Kasumi-1 (cell line): ENCODE results near the gene PLXDC2.
"Not testable (repeated sequence)": the region's sequence is repeated elsewhere in the genome, so short reads cannot be mapped to it uniquely, and the experiment has no call there.

Experiments used
- DNase-seq, 2 experiments: peaks; one replicate each; lab custom pipeline; 2025; lab: John Stamatoyannopoulos, UW

PLXDC2 gene

DNA sequence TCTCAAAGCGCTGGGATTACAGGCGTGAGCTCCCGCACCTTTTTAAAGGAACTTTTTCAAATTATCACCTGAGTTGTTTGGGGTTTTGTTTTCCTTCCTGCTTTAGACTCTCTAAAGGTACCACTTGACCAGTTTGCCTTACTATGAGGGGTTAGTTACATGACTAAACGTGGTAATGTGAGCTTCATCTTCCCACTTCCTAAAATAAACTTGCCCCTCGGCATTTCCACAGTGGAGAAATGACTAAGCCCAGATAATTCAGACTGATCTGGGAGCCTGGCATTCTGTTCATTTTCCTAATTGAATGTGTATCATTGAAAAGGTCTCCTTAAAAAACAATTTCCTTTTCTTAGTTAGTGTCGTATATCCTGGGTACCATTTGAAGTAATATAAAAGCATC is 163.4 kb downstream of the PLXDC2 start:
- no peak for DNase-seq

DNA sequence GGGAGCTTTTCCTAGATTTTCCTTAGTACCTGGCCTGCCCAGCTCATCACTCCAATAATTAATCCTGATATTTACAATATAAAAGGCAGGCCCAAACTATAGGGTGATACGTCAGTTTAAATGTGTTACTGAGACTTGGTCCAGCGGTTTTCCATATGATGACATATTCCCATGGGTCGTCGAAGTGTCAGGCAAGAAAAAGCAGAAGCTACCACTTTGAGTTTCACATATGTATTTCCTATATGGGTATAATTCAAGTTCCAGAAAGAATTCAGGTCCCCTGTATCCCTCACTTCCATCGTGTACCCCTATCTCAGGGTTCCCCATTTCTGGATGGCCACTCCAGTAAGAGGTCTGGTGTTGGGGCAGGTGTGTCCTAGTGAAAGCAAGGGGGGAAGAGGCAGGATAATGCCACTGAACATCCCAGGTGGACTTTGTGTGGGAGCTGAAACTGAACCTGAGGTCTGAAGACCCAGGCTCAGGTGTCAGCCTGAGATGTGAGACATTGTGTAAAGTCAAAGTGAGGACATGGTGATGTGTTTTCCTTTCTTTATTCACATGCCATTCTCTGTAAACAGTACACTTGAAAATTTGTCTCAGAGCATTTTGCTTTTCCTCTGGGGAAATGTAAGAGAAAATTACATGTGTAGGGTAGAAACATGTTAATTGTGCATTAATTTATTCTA is 167.8 kb downstream of the PLXDC2 start:
- DNase-seq, result no peak

- DNase-seq, result no peak
These were observed 169.5 kb downstream of the PLXDC2 start for GRCh38 chr10:19985745-19986144.

DNA sequence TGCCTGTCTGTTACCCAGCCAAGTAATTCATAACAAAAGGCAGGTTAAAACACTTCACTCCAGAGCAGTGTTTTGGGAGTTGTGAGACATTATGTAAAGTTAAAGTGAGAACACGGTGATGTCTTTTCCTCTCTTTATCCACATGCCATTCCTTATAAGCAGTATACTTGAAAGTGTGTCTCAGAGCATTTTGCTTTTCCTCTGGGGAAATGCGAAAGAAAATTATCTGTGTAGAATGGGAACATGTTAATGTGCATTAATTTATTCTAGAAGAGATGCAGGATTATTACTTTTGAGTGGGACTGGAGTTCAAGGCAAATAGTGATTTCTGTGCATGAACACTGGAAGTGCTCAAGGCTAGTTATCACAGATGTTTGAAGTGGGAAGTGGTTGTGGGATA is 170.4 kb downstream of the PLXDC2 start:
- no peak for DNase-seq

GRCh38 chr10:19987931-19988330 is 171.7 kb downstream of the PLXDC2 start:
- DNase-seq, result no peak

- DNase-seq, result no peak
These were observed 177.6 kb downstream of the PLXDC2 start for GRCh38 chr10:19993714-19994315.

GRCh38 chr10:19998482-19998881 is 182.2 kb downstream of the PLXDC2 start:
- DNase-seq, result no peak

DNA sequence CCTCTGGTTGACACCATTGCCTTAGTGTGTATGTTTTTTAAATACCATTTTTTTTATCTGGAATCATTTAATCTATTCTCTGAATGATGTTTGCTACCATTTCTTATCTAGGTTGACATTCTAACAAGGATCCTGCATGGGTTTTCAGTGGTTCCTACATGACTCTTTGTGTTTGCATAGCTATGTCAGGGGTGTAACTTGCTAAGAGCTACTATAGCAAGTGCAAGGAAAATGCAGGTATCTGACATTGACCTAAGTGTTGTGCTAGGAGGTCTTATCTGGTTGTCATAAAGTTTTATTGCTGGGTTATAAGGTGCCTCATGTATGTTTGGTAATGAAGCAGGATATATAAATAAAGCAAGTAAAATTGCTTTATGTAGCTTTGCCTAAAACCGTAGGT is 183.2 kb downstream of the PLXDC2 start:
- no peak for DNase-seq

DNA sequence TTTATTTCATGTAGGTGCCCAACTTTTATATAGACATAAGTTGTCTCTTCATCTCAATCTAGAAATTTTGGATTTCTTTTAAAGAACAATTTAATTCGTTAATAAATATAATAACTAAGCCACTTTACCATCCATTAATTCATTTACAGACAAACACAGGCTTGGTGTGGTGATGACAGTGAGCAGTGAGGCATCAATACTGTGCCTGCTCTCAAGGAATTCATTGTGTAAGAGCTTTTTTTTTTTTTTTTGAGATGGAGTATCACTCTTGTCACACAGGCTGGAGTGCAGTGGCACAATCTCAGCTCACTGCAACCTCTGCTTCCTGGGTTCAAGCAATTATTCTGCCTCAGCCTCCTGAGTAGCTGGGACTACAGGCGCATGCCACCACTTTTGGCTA is 185.8 kb downstream of the PLXDC2 start:
- not testable (repeated sequence) for DNase-seq

- no peak for DNase-seq
These were observed 186.4 kb downstream of the PLXDC2 start for GRCh38 chr10:20002657-20003056.

DNA sequence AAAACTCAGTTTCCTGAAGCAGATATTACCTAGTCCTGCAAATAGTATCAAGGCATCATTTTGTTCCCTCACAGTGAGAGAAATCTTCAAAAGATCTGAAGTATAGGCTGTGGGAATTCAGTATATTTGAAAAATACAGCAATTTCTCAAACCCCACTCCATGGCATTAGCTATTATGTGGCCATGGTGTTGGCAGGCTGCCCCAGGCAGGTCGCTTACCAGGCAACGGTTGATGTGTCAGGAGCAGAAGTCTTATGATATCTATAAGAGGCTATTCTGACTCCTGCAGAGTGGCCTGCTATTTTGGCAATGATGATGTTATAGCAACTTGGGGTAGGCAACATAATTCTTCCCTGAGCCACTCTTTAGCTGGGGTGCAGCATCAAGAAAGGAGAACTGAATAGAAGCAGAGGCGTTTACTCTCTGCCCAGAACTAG is 187.9 kb downstream of the PLXDC2 start:
- DNase-seq, result peak; percentile 60 to 61

- DNase-seq, result no peak
These were observed 189.4 kb downstream of the PLXDC2 start for GRCh38 chr10:20005638-20006037.

GRCh38 chr10:20006169-20006870 is 190.1 kb downstream of the PLXDC2 start:
- DNase-seq, result no peak

DNA sequence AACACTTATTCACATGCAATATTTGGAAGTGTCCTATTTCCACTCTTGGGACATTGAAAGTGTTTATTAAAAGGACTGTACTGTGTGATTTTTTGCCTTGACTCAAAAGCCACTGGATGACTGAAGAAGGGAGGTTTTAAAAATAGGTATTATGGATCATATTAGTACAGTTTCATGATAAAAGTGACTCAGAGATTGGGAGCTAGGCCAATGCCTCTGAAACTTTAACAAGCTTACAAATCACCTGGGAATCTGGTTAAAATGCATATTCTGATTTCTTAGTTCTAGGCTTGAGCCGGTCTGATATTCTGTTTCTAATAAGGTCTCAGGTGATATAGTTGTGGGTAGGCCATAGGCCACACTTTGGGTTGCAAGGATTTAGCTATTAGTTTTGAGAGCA is 191.2 kb downstream of the PLXDC2 start:
- DNase-seq, result no peak

DNA sequence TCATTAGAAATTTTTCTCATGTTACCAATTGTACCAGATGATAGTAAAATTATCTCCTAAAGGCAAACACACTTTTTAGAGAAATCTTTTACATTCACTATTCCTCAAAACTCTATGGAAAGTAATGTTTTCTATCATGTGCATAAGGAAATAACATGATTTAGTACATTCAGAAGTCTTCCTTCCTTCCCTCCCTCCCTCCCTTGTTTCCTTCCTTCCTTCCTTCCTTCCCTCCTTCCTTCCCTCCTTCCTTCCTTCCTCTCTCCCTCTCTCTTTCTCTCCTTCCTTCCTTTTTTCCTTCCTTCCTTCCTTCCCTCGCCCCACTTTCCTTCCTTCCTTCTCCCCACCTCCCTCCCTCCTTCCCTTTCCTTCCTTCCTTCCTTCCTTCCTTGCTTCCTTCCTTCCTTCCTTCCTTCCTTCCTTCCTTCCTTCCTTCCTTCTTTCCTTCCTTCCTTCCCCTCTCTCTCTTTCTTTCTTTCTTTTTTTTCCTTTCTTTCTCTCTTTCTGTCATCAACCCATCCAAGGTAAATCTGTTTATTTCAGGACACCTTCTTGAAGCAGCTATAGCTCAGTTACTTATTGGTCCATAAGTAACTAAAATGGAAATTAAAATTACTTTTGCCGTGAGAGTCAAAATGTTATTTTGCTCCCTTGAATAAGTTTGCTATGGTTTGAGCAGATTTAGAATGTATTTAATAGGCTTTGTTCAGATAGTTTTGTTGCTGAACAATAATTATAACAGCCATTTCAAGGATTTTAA is 197.9 kb downstream of the PLXDC2 start:
- DNase-seq, result no peak

DNA sequence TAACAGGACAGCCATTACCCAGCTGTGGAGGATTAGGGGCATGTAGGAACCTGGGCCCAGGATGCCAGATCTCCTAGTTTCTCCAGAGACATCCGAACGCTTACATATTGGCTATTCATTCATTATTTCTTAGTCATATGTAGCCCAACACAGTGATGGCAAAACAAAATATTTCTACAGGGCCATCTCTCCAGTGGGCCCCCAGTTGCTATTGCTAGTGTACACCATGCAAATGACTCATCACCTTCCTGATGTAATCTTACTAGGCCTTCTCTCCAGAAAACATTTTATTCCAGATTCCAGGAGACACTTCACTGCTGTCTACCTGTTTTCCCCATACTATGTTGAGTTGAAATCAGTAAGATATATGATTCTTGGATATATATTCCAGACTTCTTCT is 201.7 kb downstream of the PLXDC2 start:
- no peak for DNase-seq

DNA sequence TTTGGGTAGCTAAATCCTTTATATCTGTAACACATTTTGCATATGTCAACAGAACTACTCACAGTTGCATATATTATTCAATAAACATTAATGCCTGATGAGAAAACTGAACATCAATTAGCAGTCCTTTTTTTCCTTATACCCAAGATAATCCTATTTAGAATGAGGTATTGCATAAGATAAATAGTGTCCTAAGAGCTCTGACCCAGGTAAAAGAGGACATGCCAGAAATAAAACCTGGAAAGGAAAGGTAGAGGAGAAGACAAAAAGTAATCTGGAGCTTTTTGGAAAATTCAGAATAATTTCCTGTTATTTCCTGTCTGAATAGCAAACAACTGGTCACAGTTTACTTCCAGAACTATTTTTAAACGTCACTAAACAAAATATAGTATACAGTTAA is 204.4 kb downstream of the PLXDC2 start:
- no peak for DNase-seq

DNA sequence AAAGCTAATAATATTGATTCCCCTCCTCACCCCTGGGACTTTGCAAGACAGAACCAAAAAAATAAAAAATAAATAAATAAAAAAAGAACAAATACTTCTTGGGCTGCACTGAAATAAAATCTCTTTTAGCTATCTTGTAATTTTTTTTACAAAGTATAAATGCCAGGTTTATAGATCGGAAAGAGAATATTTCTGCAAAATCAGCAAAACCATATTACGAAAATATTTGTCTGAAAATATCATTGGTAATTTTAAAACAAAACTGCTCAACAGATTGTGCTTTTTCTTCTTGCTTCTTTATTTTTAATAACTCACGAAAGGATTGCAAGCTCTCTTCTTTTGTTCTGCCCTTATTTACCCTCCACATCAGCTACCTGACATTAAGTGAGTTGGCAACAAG is 213.3 kb downstream of the PLXDC2 start:
- DNase-seq, result no peak

GRCh38 chr10:20033476-20033875 is 217.2 kb downstream of the PLXDC2 start:
- DNase-seq, result no peak

DNA sequence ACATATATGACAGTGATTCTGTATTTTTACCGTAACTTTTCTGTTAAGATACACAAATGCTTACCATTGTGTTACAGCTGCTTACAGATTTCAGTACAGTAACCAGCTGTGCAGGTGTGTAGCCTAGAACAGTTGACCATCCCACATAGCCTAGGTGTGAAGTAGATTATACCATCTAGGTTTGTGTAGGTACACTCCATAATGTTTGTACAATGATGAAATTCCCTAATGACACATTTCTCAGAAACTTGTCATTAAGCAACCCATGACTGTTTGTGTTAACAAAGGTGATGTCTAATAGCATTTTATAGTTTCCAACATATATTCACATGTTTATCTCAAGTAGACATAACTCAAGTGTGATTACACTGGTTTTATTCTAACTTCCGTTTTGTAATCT is 218.5 kb downstream of the PLXDC2 start:
- DNase-seq, result no peak

- DNase-seq, result no peak
These were observed 223.8 kb downstream of the PLXDC2 start for GRCh38 chr10:20040012-20040411.

GRCh38 chr10:20041931-20042330 is 225.7 kb downstream of the PLXDC2 start:
- DNase-seq, result no peak

DNA sequence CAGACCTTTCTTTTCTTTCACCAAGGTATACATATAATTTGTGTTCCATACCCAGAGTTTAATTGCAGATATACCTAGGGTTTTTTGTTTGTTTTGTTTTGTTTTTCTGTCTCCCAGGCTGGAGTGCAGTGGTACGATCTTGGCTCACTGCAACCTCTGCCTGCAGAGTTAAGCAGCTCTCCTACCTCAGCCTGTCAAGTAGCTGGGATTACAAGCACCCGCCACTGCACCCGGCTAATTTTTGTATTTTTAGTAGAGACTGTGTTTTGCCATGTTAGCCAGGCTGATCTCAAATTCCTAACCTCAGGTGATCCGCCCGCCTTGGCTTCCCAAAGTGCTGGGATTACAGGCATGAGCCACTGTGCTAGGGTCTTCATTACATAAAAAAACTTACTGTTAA is 228.9 kb downstream of the PLXDC2 start:
- DNase-seq, result not testable (repeated sequence)
